B cell (primary cell): ENCODE data around the gene KRTAP5-7. TPM values are rescaled to one million over a fixed set of nuclear protein-coding genes. Genes with fewer than 3 reads are reported as not detected.

Experiments used
- ATAC-seq: fragments of 200-7000 bp; cut with Tn5 transposase; one replicate; pipeline ENCODE4 v1.10.0; 2021; ENCODE audit warnings: low read depth, mild to moderate bottlenecking, moderate number of reproducible peaks, moderate library complexity
- CTCF ChIA-PET: fragments of 350-600 bp; sonication (Branson Sonifier 250); formaldehyde crosslinking; loops from one replicate; lab custom pipeline; 2021; ENCODE audit warnings: antibody characterized with exemption, inconsistent platforms; lab: Charles Lee
- POLR2A ChIA-PET: fragments of 350-600 bp; sonication (Branson Sonifier 250); formaldehyde crosslinking; loops from one replicate; lab custom pipeline; 2021; ENCODE audit warnings: antibody characterized with exemption; lab: Charles Lee
- DNase-seq: peaks from one replicate; pipeline ENCODE4 v3.0.0; 2013
- H2AFZ ChIP-seq: 2 replicates; pipeline ENCODE4 v1.6.1; 2012; ENCODE audit warnings: mild to moderate bottlenecking, low read depth, low read length; ENCODE audit not compliant: insufficient read depth, poor library complexity, severe bottlenecking
- H3K27ac ChIP-seq, 2 donors: 1 replicate in 1 of 2; 2 replicates in 1 of 2; pipeline ENCODE4 v1.5.1; 2012 to 2013; ENCODE audit warnings: low read length in 2 of 2, mild to moderate bottlenecking in 2 of 2, moderate library complexity in 1 of 2
- H3K27me3 ChIP-seq, 4 experiments: fragments of 200-600 bp in 1 of 4; sonication (generic) in 1 of 4; replicated peaks in 1 of 4; 1 replicate in 2 of 4; 2 replicates in 2 of 4; pipeline versions ENCODE4 v1.6.1 to v1.7.0; 2013 to 2016; ENCODE audit warnings: low read length in 3 of 4, mild to moderate bottlenecking in 2 of 4, mixed read lengths in 1 of 4, moderate library complexity in 1 of 4; ENCODE audit not compliant: insufficient read depth in 4 of 4, control insufficient read depth in 3 of 4; ENCODE audit errors: control extremely low read depth in 1 of 4
- H3K36me3 ChIP-seq, 2 experiments: replicated peaks in 1 of 2; 1 replicate in 1 of 2; 2 replicates in 1 of 2; pipeline versions ENCODE4 v1.6.1 to v1.7.1; 2013; ENCODE audit warnings: low read length in 1 of 2; ENCODE audit not compliant: insufficient read depth in 2 of 2, control insufficient read depth in 1 of 2; ENCODE audit errors: control extremely low read depth in 1 of 2, extremely low read depth in 1 of 2
- H3K4me1 ChIP-seq, 2 donors: fragments of 200-600 bp in 1 of 2; sonication (generic) in 1 of 2; 1 replicate in 1 of 2; 2 replicates in 1 of 2; pipeline versions ENCODE4 v1.5.1 to v1.6.1; 2013 to 2017; ENCODE audit warnings: low read length in 2 of 2; ENCODE audit not compliant: control insufficient read depth in 2 of 2, insufficient read depth in 2 of 2
- H3K4me2 ChIP-seq: replicated peaks from 2 replicates; pipeline ENCODE3; 2012; ENCODE audit warnings: mild to moderate bottlenecking, low read depth, low read length; ENCODE audit not compliant: poor library complexity, severe bottlenecking
- H3K4me3 ChIP-seq, 5 experiments: fragments of 200-600 bp in 1 of 5; sonication (generic) in 1 of 5; 1 replicate in 3 of 5; 2 replicates in 2 of 5; pipeline versions ENCODE4 v1.5.1 to v1.7.0; 2011 to 2016; ENCODE audit warnings: low read length in 4 of 5, mild to moderate bottlenecking in 4 of 5, low read depth in 2 of 5, control low read depth in 1 of 5, moderate library complexity in 1 of 5; ENCODE audit not compliant: insufficient read depth in 1 of 5; ENCODE audit errors: control extremely low read depth in 1 of 5, extremely low read depth in 1 of 5
- H3K79me2 ChIP-seq: fragments of 200-600 bp; sonication (generic); one replicate; pipeline ENCODE4 v1.6.0; 2016; ENCODE audit warnings: low read length; ENCODE audit not compliant: control insufficient read depth, insufficient read depth
- H3K9ac ChIP-seq: fragments of 200-600 bp; sonication (generic); 2 replicates; pipeline ENCODE4 v1.6.1; 2017; ENCODE audit warnings: mild to moderate bottlenecking, low read length, moderate library complexity
- H3K9me3 ChIP-seq, 3 donors: one replicate each; pipeline versions ENCODE4 v1.6.1 to v1.7.1; 2013; ENCODE audit warnings: low read length in 2 of 3; ENCODE audit not compliant: control insufficient read depth in 2 of 3, insufficient read depth in 1 of 3; ENCODE audit errors: control extremely low read depth in 1 of 3
- H4K20me1 ChIP-seq: 2 replicates; pipeline ENCODE4 v1.6.0; 2012; ENCODE audit warnings: mild to moderate bottlenecking, low read length; ENCODE audit not compliant: insufficient read depth, control insufficient read depth, poor library complexity, severe bottlenecking
- H3K27ac Mint-ChIP-seq: one replicate; pipeline ENCODE4 v1.8.0; 2021; ENCODE audit warnings: mixed read lengths
- H3K27me3 Mint-ChIP-seq: one replicate; pipeline ENCODE4 v1.8.0; 2021; ENCODE audit warnings: mixed read lengths
- H3K4me1 Mint-ChIP-seq: one replicate; pipeline ENCODE4 v1.8.0; 2021; ENCODE audit warnings: mixed read lengths
- H3K4me3 Mint-ChIP-seq: one replicate; pipeline ENCODE4 v1.8.0; 2021; ENCODE audit warnings: mixed read lengths
- H3K9me3 Mint-ChIP-seq: one replicate; pipeline ENCODE4 v1.8.0; 2022; ENCODE audit warnings: mixed read lengths; ENCODE audit not compliant: insufficient read depth
- CTCF ChIP-seq: fragments of 200-600 bp; IDR thresholded peaks from one replicate; pipeline ENCODE4 v1.8.0; 2022; ENCODE audit warnings: antibody characterized with exemption, mild to moderate bottlenecking
- EZH2 ChIP-seq: IDR thresholded peaks from 2 replicates; pipeline ENCODE4 v1.6.1; 2012; ENCODE audit warnings: borderline replicate concordance, low read depth, mild to moderate bottlenecking, moderate library complexity, low read length; ENCODE audit not compliant: insufficient read depth, poor library complexity, severe bottlenecking
- WGBS: methylation state at CpG from one replicate; pipeline ENCODE4 v1.1.5; 2013; ENCODE audit warnings: missing lambda C conversion rate; ENCODE audit not compliant: insufficient coverage; 5-methylcytosine and 5-hydroxymethylcytosine counted together
- intact Hi-C: fragments of 100-400 bp; cut with micrococcal nuclease; formaldehyde crosslinking; loops from one replicate; pipeline ENCODE4 v1.10.0; 2022
- polyA plus RNA-seq: library from polyadenylated mRNA; depleted of rRNA; stranded (reverse); fragments of >200 nt; gene quantifications from 2 replicates; pipeline ENCODE4 v1.2.3, GENCODE V29; 2012
- total RNA-seq, 2 donors: library from RNA; stranded (reverse); fragments of 120-200 nt in 1 of 2; gene quantifications; 1 replicate in 1 of 2; 2 replicates in 1 of 2; pipeline versions ENCODE4 v1.2.3 to v1.2.4, GENCODE V29; 2013 to 2022

Gene KRTAP5-7
- total and polyA plus RNA-seq, 2 donors (not counting 1 experiment from before 2014, with no cell fraction given): 0.10 to 0.59 TPM

- DNase-seq (no peak), ATAC-seq (no peak)
- Histone ChIP-seq H3K27me3 (peaks cover 0 to 15% (median 11%) of the 10 kb centered on the region in 4 experiments), H4K20me1 (no peaks in the 10 kb centered on the region), H3K9me3 (no peaks in the 10 kb centered on the region), H3K4me3 (no peak overlapping the region), H3K4me2 (no peak overlapping the region), H3K27ac (no peak overlapping the region), H2AFZ (no peak overlapping the region), H3K9ac (no peak overlapping the region), H3K4me1 (peaks cover 0 to 4% of the 10 kb centered on the region in 2 donors), H3K36me3 (no peaks in the 10 kb centered on the region), H3K79me2 (no peaks in the 10 kb centered on the region)
- POLR2A ChIA-PET: no interaction called here
- Mint-ChIP-seq H3K4me3 (no peak overlapping the region), H3K4me1 (no peaks in the 10 kb centered on the region), H3K9me3 (peaks cover 2% of the 10 kb centered on the region), H3K27me3 (peaks cover 41% of the 10 kb centered on the region), H3K27ac (no peak overlapping the region)
- no peak for TF ChIP-seq EZH2
- TF ChIP-seq CTCF: no peak
- CTCF ChIA-PET: no interaction called here
- 100% methylated on average over 1 of the region's 1 CpG for WGBS
- intact Hi-C loops: no loop called here
Observed at GRCh38 chr11:71558996-71559395, 31.9 kb downstream of the KRTAP5-7 start.

GRCh38 chr11:71562120-71562519 is 35.1 kb downstream of the KRTAP5-7 start:
- H3K4me1 Mint-ChIP-seq: no peaks in the 10 kb centered on the region
- H3K4me3 ChIP-seq: no peak overlapping the region
- H3K36me3 ChIP-seq: no peaks in the 10 kb centered on the region
- peaks cover 53% of the 10 kb centered on the region for H3K27me3 Mint-ChIP-seq
- ChIA-PET CTCF (interaction anchor here (0.9 kb wide), 1 partner anchor 29 kb away, joined by 3 read pairs; no protein-coding TSS in a partner anchor), POLR2A (no interaction called here)
- no peaks in the 10 kb centered on the region for H3K79me2 ChIP-seq
- no peak overlapping the region for H3K9ac ChIP-seq
- TF ChIP-seq CTCF: no peak
- TF ChIP-seq EZH2: no peak
- H4K20me1 ChIP-seq: no peaks in the 10 kb centered on the region
- intact Hi-C loops: no loop called here
- H3K27me3 ChIP-seq: peaks cover 0 to 16% (median 12%) of the 10 kb centered on the region in 4 experiments
- H3K4me3 Mint-ChIP-seq: no peak overlapping the region
- peaks cover 2% of the 10 kb centered on the region for H3K9me3 Mint-ChIP-seq
- H3K27ac Mint-ChIP-seq: no peak overlapping the region
- H3K27ac ChIP-seq: no peak overlapping the region
- ATAC-seq (no peak), DNase-seq (no peak)
- peaks cover 0 to 4% of the 10 kb centered on the region in 2 donors for H3K4me1 ChIP-seq
- H3K4me2 ChIP-seq: no peak overlapping the region
- no peaks in the 10 kb centered on the region for H3K9me3 ChIP-seq
- no peak overlapping the region for H2AFZ ChIP-seq
